Endothelial cell of umbilical vein (primary cell): ENCODE measurements around the gene MST1. TPM values are rescaled to one million over a fixed set of nuclear protein-coding genes. Genes with fewer than 3 reads are reported as not detected.

Experiments used
- BruUV-seq: library from RNA; stranded (reverse); fragments of 400-500 nt; replicated peaks from 2 replicates; lab custom pipeline; 2021; lab: Mats Ljungman, UMichigan
- CTCF ChIA-PET: fragments of 300-600, 350-600 bp; sonication (Branson Sonifier 250); formaldehyde crosslinking; loops from one replicate; lab custom pipeline; 2021; ENCODE audit warnings: antibody characterized with exemption, inconsistent platforms; lab: Charles Lee
- POLR2A ChIA-PET: fragments of 300-600, 350-600 bp; sonication (Branson Sonifier 250); formaldehyde crosslinking; loops from one replicate; lab custom pipeline; 2021; ENCODE audit warnings: antibody characterized with exemption, inconsistent platforms; lab: Charles Lee
- DNase-seq: peaks from one replicate; pipeline ENCODE4 v3.0.0-alpha.2; 2011; ENCODE audit warnings: low read depth, low spot score
- FAIRE-seq: peaks from 2 replicates; lab custom pipeline; 2011; peaks lifted over from hg19 to GRCh38; lab: Jason Lieb, UNC
- H2AFZ ChIP-seq: 2 replicates; pipeline ENCODE4 v1.6.0; 2012; ENCODE audit warnings: low read depth, low read length, control low read depth, inconsistent platforms
- H3K27ac ChIP-seq: 2 replicates; pipeline ENCODE4 v1.5.1; 2011; ENCODE audit warnings: low read depth, mild to moderate bottlenecking, control low read depth, low read length, moderate library complexity; ENCODE audit not compliant: insufficient read depth
- H3K27me3 ChIP-seq, 2 experiments: 2 replicates each; pipeline versions ENCODE4 v1.6.0 to v1.6.1; 2011; ENCODE audit warnings: low read length in 2 of 2, mixed read lengths in 1 of 2; ENCODE audit not compliant: control insufficient read depth in 2 of 2, insufficient read depth in 2 of 2
- H3K36me3 ChIP-seq, 2 experiments: 2 replicates in 1 of 2; 3 replicates in 1 of 2; pipeline ENCODE4 v1.5.1; 2011; ENCODE audit warnings: low read length in 2 of 2, mild to moderate bottlenecking in 1 of 2, moderate library complexity in 1 of 2; ENCODE audit not compliant: control insufficient read depth in 2 of 2, insufficient read depth in 2 of 2; ENCODE audit errors: extremely low read depth in 1 of 2
- H3K4me1 ChIP-seq: 3 replicates; pipeline ENCODE4 v1.5.1; 2011; ENCODE audit warnings: mild to moderate bottlenecking, low read length; ENCODE audit not compliant: control insufficient read depth, insufficient read depth; ENCODE audit errors: extremely low read depth
- H3K4me2 ChIP-seq: 2 replicates; pipeline ENCODE4 v1.6.1; 2011; ENCODE audit warnings: low read length, control low read depth, mixed read lengths; ENCODE audit not compliant: insufficient read depth
- H3K4me3 ChIP-seq, 3 experiments: fragments of 200-600 bp in 1 of 3; sonication (generic), shearing (Covaris generic) in 1 of 3; replicated peaks in 1 of 3; 2 replicates each; pipeline ENCODE4 v1.5.1; 2011 to 2016; ENCODE audit warnings: control low read depth in 3 of 3, low read length in 3 of 3, mild to moderate bottlenecking in 2 of 3, inconsistent platforms in 1 of 3, low read depth in 1 of 3, moderate library complexity in 1 of 3; ENCODE audit not compliant: insufficient read depth in 1 of 3
- H3K79me2 ChIP-seq: 2 replicates; pipeline ENCODE4 v1.6.0; 2012; ENCODE audit warnings: low read length, inconsistent platforms; ENCODE audit not compliant: control insufficient read depth, insufficient read depth
- H3K9ac ChIP-seq: replicated peaks from 2 replicates; pipeline ENCODE3; 2011; ENCODE audit warnings: low read length, control low read depth; ENCODE audit not compliant: insufficient read depth; ENCODE audit errors: extremely low read depth
- H3K9me1 ChIP-seq: replicated peaks from 3 replicates; pipeline ENCODE4 v1.6.0; 2011; ENCODE audit warnings: mild to moderate bottlenecking, low read length; ENCODE audit not compliant: control insufficient read depth, insufficient read depth; ENCODE audit errors: extremely low read depth
- H3K9me3 ChIP-seq: replicated peaks from 2 replicates; pipeline ENCODE4 v1.5.1; 2012; ENCODE audit warnings: low read length, inconsistent platforms; ENCODE audit not compliant: control insufficient read depth, insufficient read depth
- H4K20me1 ChIP-seq: replicated peaks from 2 replicates; pipeline ENCODE3; 2011; ENCODE audit warnings: mild to moderate bottlenecking, low read length; ENCODE audit not compliant: control insufficient read depth, insufficient read depth; ENCODE audit errors: extremely low read depth
- CTCF ChIP-seq, 2 donors: IDR thresholded peaks; 1 replicate in 1 of 2; 2 replicates in 1 of 2; pipeline ENCODE4 v1.5.1; 2011; ENCODE audit warnings: low read length in 2 of 2, mild to moderate bottlenecking in 2 of 2, moderate library complexity in 2 of 2, control low read depth in 1 of 2, inconsistent platforms in 1 of 2, low read depth in 1 of 2; ENCODE audit not compliant: insufficient read depth in 1 of 2; ENCODE audit errors: extremely low read depth in 1 of 2
- EZH2 ChIP-seq: IDR thresholded peaks from 2 replicates; pipeline ENCODE4 v1.6.1; 2012; ENCODE audit warnings: borderline replicate concordance, low read depth, mild to moderate bottlenecking, moderate library complexity, low read length, inconsistent platforms; ENCODE audit not compliant: severe bottlenecking
- FOS ChIP-seq: IDR thresholded peaks from 2 replicates; pipeline ENCODE4 v1.6.1; 2011; ENCODE audit warnings: mild to moderate bottlenecking, low read length, moderate library complexity, borderline replicate concordance; ENCODE audit not compliant: insufficient read depth
- GATA2 ChIP-seq: IDR thresholded peaks from 2 replicates; pipeline ENCODE4 v1.7.0; 2011; ENCODE audit warnings: low read depth, mild to moderate bottlenecking, moderate library complexity, mixed read lengths, low read length; ENCODE audit not compliant: insufficient read length, insufficient read depth
- JUN ChIP-seq: IDR thresholded peaks from 2 replicates; pipeline ENCODE4 v1.6.1; 2011; ENCODE audit warnings: borderline replicate concordance, low read depth; ENCODE audit not compliant: insufficient read length, insufficient read depth
- MAX ChIP-seq: IDR thresholded peaks from 2 replicates; pipeline ENCODE4 v1.6.1; 2011; ENCODE audit not compliant: insufficient read depth, insufficient read length
- MYC ChIP-seq: IDR thresholded peaks from one replicate; pipeline ENCODE4 v1.6.1; 2011; ENCODE audit warnings: mild to moderate bottlenecking, low read depth, low read length
- POLR2A ChIP-seq: IDR thresholded peaks from 2 replicates; pipeline ENCODE4 v1.6.1; 2012; ENCODE audit warnings: low read depth, mild to moderate bottlenecking, control low read depth, low read length
- POLR2AphosphoS5 ChIP-seq: IDR thresholded peaks from 2 replicates; pipeline ENCODE4 v1.6.1; 2012; ENCODE audit warnings: low read depth, mild to moderate bottlenecking, control low read depth, low read length, moderate library complexity; ENCODE audit not compliant: insufficient read depth
- dilution Hi-C: fragments of 300-500 bp; cut with MboI; formaldehyde crosslinking; loops from one replicate; pipeline ENCODE4 v1.15.0; 2019; ENCODE audit warnings: low sequenced_read_pairs; ENCODE audit not compliant: extremely low pct_ligation_motif_present
- intact Hi-C: fragments of 100-400 bp; cut with micrococcal nuclease; formaldehyde crosslinking; loops from one replicate; pipeline ENCODE4 v1.10.0; 2022
- polyA plus RNA-seq, 4 experiments: library from polyadenylated mRNA; depleted of rRNA in 3 of 4; stranded (reverse) in 3 of 4; unstranded in 1 of 4; fragments of >200 nt; gene quantifications; 2 replicates each; pipeline versions ENCODE4 v1.2.1 to v1.2.3, GENCODE V29; 2011 to 2012; ENCODE audit warnings: missing spikeins in 1 of 4
- total RNA-seq: library from RNA; stranded (reverse); gene quantifications from 2 replicates; pipeline ENCODE4 v1.2.3, GENCODE V29; 2021

Gene MST1
- total and polyA plus RNA-seq, 2 donors (not counting 3 experiments of a cell fraction or from before 2014, with no cell fraction given) = 6.1 to 17.5 TPM

- H2AFZ ChIP-seq = no peak overlapping the region
- BruUV-seq = no TSS peak
- ChIA-PET POLR2A (no interaction called here), CTCF (interaction anchor here (5.3 kb wide), 1 partner anchor 124 kb away, joined by 34 read pairs; no protein-coding TSS in a partner anchor)
- DNase-seq (no peak), FAIRE-seq (no peak)
- H3K9me1 ChIP-seq = no peaks in the 10 kb centered on the region
- no peak overlapping the region for H3K27ac ChIP-seq
- H3K9me3 ChIP-seq = no peaks in the 10 kb centered on the region
- no peak for TF ChIP-seq CTCF (IDR thresholded peaks at IDR 0.05; ENCODE audit: extremely low read depth in 1 of 2, insufficient read depth in 1 of 2, low read depth in 1 of 2, low read length in 2 of 2)
- no peak for TF ChIP-seq FOS
- TF ChIP-seq GATA2 = no peak
- TF ChIP-seq MYC = no peak
- no peak for TF ChIP-seq POLR2AphosphoS5
- H3K27me3 ChIP-seq = peaks cover 0 to 2% of the 10 kb centered on the region in 2 experiments
- intact Hi-C loops (no loop called here), dilution Hi-C loops (no loop called here)
- H3K4me1 ChIP-seq = no peaks in the 10 kb centered on the region
- H4K20me1 ChIP-seq = no peaks in the 10 kb centered on the region
- no peaks in the 10 kb centered on the region for H3K79me2 ChIP-seq
- H3K9ac ChIP-seq = no peak overlapping the region
- H3K4me2 ChIP-seq = no peak overlapping the region
- H3K4me3 ChIP-seq = no peak overlapping the region
- H3K36me3 ChIP-seq = no peaks in the 10 kb centered on the region
Measured at GRCh38 chr3:49664300-49664699, 25.0 kb downstream of the MST1 start.

DNA sequence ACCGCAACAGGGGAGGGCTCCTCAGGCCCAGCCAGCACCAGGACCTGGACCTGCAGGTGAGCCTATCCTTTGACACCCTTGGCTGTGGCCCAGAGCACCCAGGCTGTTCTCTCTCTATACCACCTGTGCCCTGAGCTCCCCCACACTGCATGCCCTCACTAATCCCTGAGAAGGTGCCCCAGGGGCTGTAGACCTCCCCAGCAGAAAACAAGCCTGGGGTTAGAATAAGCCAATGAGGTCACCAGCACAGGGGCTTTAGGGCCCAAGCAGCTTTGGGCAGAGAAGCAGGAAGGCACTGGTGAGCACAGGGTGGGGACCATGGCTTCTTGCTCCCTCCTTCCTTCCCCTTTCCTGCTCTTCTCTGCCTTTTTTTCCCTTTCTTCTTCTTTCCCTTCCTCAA lies 25.4 kb downstream of the MST1 start:
- dilution Hi-C loops (no loop called here), intact Hi-C loops (no loop called here)
- ChIA-PET CTCF (interaction anchor here (5.3 kb wide), 1 partner anchor 124 kb away, joined by 34 read pairs; no protein-coding TSS in a partner anchor), POLR2A (no interaction called here)
- Histone ChIP-seq H3K4me2 (no peak overlapping the region), H3K27ac (no peak overlapping the region), H3K4me3 (no peak overlapping the region), H3K27me3 (peaks cover 0 to 2% of the 10 kb centered on the region in 2 experiments), H3K9me1 (no peaks in the 10 kb centered on the region), H3K4me1 (no peaks in the 10 kb centered on the region), H3K79me2 (no peaks in the 10 kb centered on the region), H2AFZ (no peak overlapping the region), H3K36me3 (no peaks in the 10 kb centered on the region), H3K9ac (no peak overlapping the region), H4K20me1 (no peaks in the 10 kb centered on the region), H3K9me3 (no peaks in the 10 kb centered on the region)
- DNase-seq = no peak
- no peak for FAIRE-seq
- no TSS peak for BruUV-seq
- no peak for TF ChIP-seq CTCF (IDR thresholded peaks at IDR 0.05; ENCODE audit: extremely low read depth in 1 of 2, insufficient read depth in 1 of 2, low read depth in 1 of 2, low read length in 2 of 2)
- TF ChIP-seq POLR2AphosphoS5 = no peak
- TF ChIP-seq JUN = no peak
- no peak for TF ChIP-seq GATA2
- no peak for TF ChIP-seq MAX
- no peak for TF ChIP-seq EZH2
- TF ChIP-seq POLR2A = no peak
- no peak for TF ChIP-seq MYC
- no peak for TF ChIP-seq FOS
